HepG2 (cell line): ENCODE results near the gene FCAMR. TPM values are rescaled to one million over a fixed set of nuclear protein-coding genes. Genes with fewer than 3 reads are reported as not detected.

Source experiments
- ATAC-seq: fragments of 200-7000 bp; cut with Tn5 transposase; 3 replicates; pipeline ENCODE4 v1.9.1; 2020; ENCODE audit warnings: mild to moderate bottlenecking, moderate library complexity
- BruUV-seq: library from RNA; stranded (reverse); fragments of 400-500 nt; replicated peaks from 2 replicates; lab custom pipeline; 2021; lab: Mats Ljungman, UMichigan
- CTCF ChIA-PET: fragments of 300-600 bp; formaldehyde crosslinking; extraction: SDS; loops from one replicate; lab custom pipeline; 2021; ENCODE audit warnings: low total read pairs, inconsistent platforms, low intra/inter-chr PET ratio; lab: Yijun Ruan, JAX
- POLR2A ChIA-PET: fragments of 350-600 bp; sonication (Branson Sonifier 250); formaldehyde crosslinking; loops from one replicate; lab custom pipeline; 2020; ENCODE audit warnings: antibody characterized with exemption, inconsistent platforms; lab: Yijun Ruan, JAX
- DNase-seq: peaks from one replicate; pipeline ENCODE4 v3.0.0-alpha.2; 2015; ENCODE audit warnings: low spot score
- FAIRE-seq: peaks from 3 replicates; lab custom pipeline; 2011; peaks lifted over from hg19 to GRCh38; lab: Jason Lieb, UNC
- H2AFZ ChIP-seq: one replicate; pipeline ENCODE4 v1.6.1; 2011; ENCODE audit warnings: low read length, inconsistent platforms
- H3K27ac ChIP-seq: fragments of 300-600 bp; 3 replicates; pipeline ENCODE4 v1.8.0; 2011; ENCODE audit warnings: mixed run types, mild to moderate bottlenecking, mixed read lengths, low read length, inconsistent platforms; ENCODE audit not compliant: insufficient read depth; ENCODE audit errors: extremely low read length
- H3K27me3 ChIP-seq, 2 experiments: fragments of 200-600 bp in 1 of 2; 2 replicates in 1 of 2; 3 replicates in 1 of 2; pipeline versions ENCODE4 v1.6.0 to v1.8.0; 2011; ENCODE audit warnings: low read length in 2 of 2, mild to moderate bottlenecking in 2 of 2, moderate library complexity in 2 of 2, inconsistent platforms in 1 of 2; ENCODE audit not compliant: insufficient read depth in 2 of 2, control insufficient read depth in 1 of 2
- H3K36me3 ChIP-seq, 2 experiments: fragments of 200-600 bp in 1 of 2; replicated peaks in 1 of 2; 2 replicates in 1 of 2; 3 replicates in 1 of 2; pipeline versions ENCODE4 v1.5.1 to v1.8.0; 2011; ENCODE audit warnings: low read length in 2 of 2, inconsistent platforms in 1 of 2; ENCODE audit not compliant: insufficient read depth in 2 of 2, control insufficient read depth in 1 of 2
- H3K4me1 ChIP-seq: 2 replicates; pipeline ENCODE4 v1.5.1; 2012; ENCODE audit warnings: low read length, inconsistent platforms; ENCODE audit not compliant: insufficient read depth
- H3K4me2 ChIP-seq: 2 replicates; pipeline ENCODE4 v1.6.0; 2011; ENCODE audit warnings: low read depth, low read length, inconsistent platforms
- H3K4me3 ChIP-seq, 3 experiments: fragments of 200-600 bp in 1 of 3; sonication (generic), shearing (Covaris generic) in 1 of 3; replicated peaks in 1 of 3; 2 replicates each; pipeline ENCODE4 v1.5.1; 2011 to 2016; ENCODE audit warnings: low read length in 3 of 3, inconsistent platforms in 2 of 3, low read depth in 2 of 3, mild to moderate bottlenecking in 2 of 3, control low read depth in 1 of 3, mixed read lengths in 1 of 3; ENCODE audit not compliant: insufficient read depth in 1 of 3
- H3K79me2 ChIP-seq: one replicate; pipeline ENCODE4 v1.6.1; 2011; ENCODE audit warnings: low read length, inconsistent platforms; ENCODE audit not compliant: insufficient read depth
- H3K9ac ChIP-seq: 2 replicates; pipeline ENCODE4 v1.6.0; 2011; ENCODE audit warnings: mild to moderate bottlenecking, low read depth, low read length, inconsistent platforms; ENCODE audit not compliant: insufficient read depth
- H3K9me3 ChIP-seq: 2 replicates; pipeline ENCODE4 v1.5.1; 2012; ENCODE audit warnings: mild to moderate bottlenecking, low read length
- H4K20me1 ChIP-seq: 2 replicates; pipeline ENCODE4 v1.6.0; 2011; ENCODE audit warnings: inconsistent platforms, mild to moderate bottlenecking, low read length, moderate library complexity; ENCODE audit not compliant: insufficient read depth
- CC2D1A ChIP-seq: sonication (generic); formaldehyde crosslinking; IDR thresholded peaks from 2 replicates; pipeline ENCODE4 v1.8.1; 2023; ENCODE audit warnings: mild to moderate bottlenecking, missing genetic modification reagents
- FOXP1 ChIP-seq, 2 experiments: fragments of 450-650 bp in 1 of 2; IDR thresholded peaks; 2 replicates each; pipeline ENCODE4 v1.6.1; 2017 to 2018; ENCODE audit warnings: antibody characterized with exemption in 1 of 2
- KAT2B ChIP-seq: fragments of 150-350 bp; IDR thresholded peaks from 2 replicates; pipeline ENCODE4 v1.6.1; 2014; ENCODE audit warnings: low read depth, low read length, borderline replicate concordance
- MTA3 ChIP-seq: sonication (generic); formaldehyde crosslinking; IDR thresholded peaks from 2 replicates; pipeline ENCODE4 v1.4.0; 2020; ENCODE audit warnings: missing genetic modification reagents
- NBN ChIP-seq: fragments of 450-650 bp; conservative IDR thresholded peaks from 2 replicates; pipeline ENCODE4 v1.6.1; 2017
- TRAFD1 ChIP-seq: sonication (generic); formaldehyde crosslinking; IDR thresholded peaks from 2 replicates; pipeline ENCODE4 v1.5.1; 2020; ENCODE audit warnings: missing genetic modification reagents, mild to moderate bottlenecking, borderline replicate concordance
- ZBTB49 ChIP-seq: sonication (generic); formaldehyde crosslinking; IDR thresholded peaks from 2 replicates; pipeline ENCODE4 v1.4.0; 2020; ENCODE audit warnings: missing genetic modification reagents, borderline replicate concordance
- ZNF513 ChIP-seq: sonication (generic); formaldehyde crosslinking; conservative IDR thresholded peaks from 2 replicates; pipeline ENCODE4 v1.5.0; 2020; ENCODE audit warnings: missing genetic modification reagents
- ZNF552 ChIP-seq: sonication (generic); formaldehyde crosslinking; IDR thresholded peaks from 2 replicates; pipeline ENCODE4 v1.9.0; 2022; ENCODE audit warnings: missing genetic modification reagents, mild to moderate bottlenecking, borderline replicate concordance
- WGBS: methylation state at CpG from one replicate; pipeline ENCODE4 v1.1.6; 2017; ENCODE audit warnings: low lambda C conversion rate; 5-methylcytosine and 5-hydroxymethylcytosine counted together
- in situ Hi-C: cut with HindIII; loops from 2 replicates; pipeline ENCODE4 v1.10.0; 2017; ENCODE audit warnings: low pct_unique_long_range_greater_than_20kb; ENCODE audit not compliant: extremely low pct_ligation_motif_present
- intact Hi-C: fragments of 100-400 bp; cut with micrococcal nuclease; formaldehyde crosslinking; loops from one replicate; pipeline ENCODE4 v1.10.0; 2022; ENCODE audit not compliant: unreplicated experiment
- polyA plus RNA-seq, 8 experiments: library from polyadenylated mRNA; depleted of rRNA in 3 of 8; stranded (reverse) in 7 of 8; unstranded in 1 of 8; fragments of >200 nt; fragmentation: Illumina TruSeq in 4 of 8; extraction: Trizol in 4 of 8; gene quantifications; 2 replicates each; pipeline versions ENCODE4 v1.2.1 to v1.2.3, GENCODE V29; 2011 to 2016; ENCODE audit warnings: low read depth in 4 of 8, missing spikeins in 1 of 8, mixed read lengths in 1 of 8; ENCODE audit not compliant: insufficient read depth in 1 of 8
- total RNA-seq, 5 experiments: library from RNA; depleted of rRNA; stranded (reverse); fragments of >200 nt; fragmentation: Illumina TruSeq; extraction: Trizol; gene quantifications; 2 replicates each; pipeline ENCODE4 v1.2.3, GENCODE V29; 2016; ENCODE audit warnings: low read depth in 1 of 5

FCAMR gene
- total and polyA plus RNA-seq, 2 of the 13 experiments (the other 11 are each of a cell fraction or from before 2014, with no cell fraction given), result not detected

GRCh38 chr1:206944703-206945102 is 25.6 kb downstream of the FCAMR start:
- BruUV-seq, result no TSS peak
- Histone ChIP-seq H3K79me2 (no peaks in the 10 kb centered on the region), H2AFZ (no peak overlapping the region), H3K4me1 (peaks cover 26% of the 10 kb centered on the region), H4K20me1 (no peaks in the 10 kb centered on the region), H3K27ac (no peak overlapping the region), H3K9me3 (0 out of 2 replicates have a peak, but pooled peaks cover 1% of the 10 kb centered on the region), H3K9ac (no peak overlapping the region), H3K27me3 (no peaks in the 10 kb centered on the region; a peak in 2 of 5 replicates), H3K4me3 (no peak overlapping the region), H3K36me3 (no peaks in the 10 kb centered on the region), H3K4me2 (no peak overlapping the region)
- FAIRE-seq (no peak), ATAC-seq (no peak), DNase-seq (no peak)
- no peak for TF ChIP-seq FOXP1 (IDR thresholded peaks at IDR 0.05)
- TF ChIP-seq FOXP1 (CRISPR knock-in tag; IDR thresholded peaks at IDR 0.05), result no peak
- TF ChIP-seq KAT2B, result no peak
- 39% methylated on average over 5 of the region's 5 CpGs for WGBS
- intact Hi-C loops, result no loop called here
- ChIA-PET CTCF (no interaction called here), POLR2A (no interaction called here)
- in situ Hi-C loops, result no loop called here

GRCh38 chr1:206941766-206942418 is 28.4 kb downstream of the FCAMR start:
- BruUV-seq, result no TSS peak
- Histone ChIP-seq H3K27ac (no peak overlapping the region), H2AFZ (no peak overlapping the region), H3K4me2 (no peak overlapping the region), H3K27me3 (peaks cover 2 to 6% of the 10 kb centered on the region in 2 experiments; a peak in 2 of 5 replicates), H3K9ac (no peak overlapping the region), H4K20me1 (no peaks in the 10 kb centered on the region), H3K4me1 (peaks cover 10% of the 10 kb centered on the region), H3K36me3 (no peaks in the 10 kb centered on the region), H3K4me3 (no peak overlapping the region), H3K79me2 (no peaks in the 10 kb centered on the region), H3K9me3 (no peaks in the 10 kb centered on the region)
- CTCF ChIA-PET, result interaction anchor here (1.3 kb wide), 1 partner anchor 41 kb away, joined by 3 read pairs; no protein-coding TSS in a partner anchor
- DNase-seq (no peak), ATAC-seq (no peak), FAIRE-seq (no peak)
- in situ Hi-C loops (no loop called here), intact Hi-C loops (no loop called here)
- 12% methylated on average over 6 of the region's 6 CpGs for WGBS
- POLR2A ChIA-PET, result no interaction called here
- TF ChIP-seq ZNF513 (CRISPR knock-in tag) (no peak), NBN (no peak), MTA3 (CRISPR knock-in tag) (no peak), TRAFD1 (CRISPR knock-in tag) (no peak), CC2D1A (CRISPR knock-in tag) (no peak), ZNF552 (CRISPR knock-in tag) (no peak), ZBTB49 (CRISPR knock-in tag) (no peak)
